GM10248 (cell line): ENCODE data around the gene WWP2.

Source experiments
- CTCF ChIA-PET: fragments of 300-600 bp; sonication (Branson Sonifier 250); formaldehyde crosslinking; extraction: SDS; loops from one replicate; lab custom pipeline; 2021; ENCODE audit warnings: antibody characterized with exemption; lab: Yijun Ruan, JAX
- POLR2A ChIA-PET: fragments of 350-650 bp; sonication (Branson Sonifier 250); formaldehyde crosslinking; extraction: SDS; loops from one replicate; lab custom pipeline; 2020; ENCODE audit warnings: antibody characterized with exemption; lab: Yijun Ruan, JAX
- DNase-seq: peaks from one replicate; pipeline ENCODE4 v3.0.0; 2012; ENCODE audit errors: extremely low spot score
- TF ChIP-seq, protein P1 (sequence below): IDR thresholded peaks from 2 replicates; pipeline ENCODE4 v1.5.1; 2012; ENCODE audit warnings: mild to moderate bottlenecking, low read depth; ENCODE audit errors: extremely low read depth, missing control alignments, control extremely low read depth

WWP2 gene

DNA sequence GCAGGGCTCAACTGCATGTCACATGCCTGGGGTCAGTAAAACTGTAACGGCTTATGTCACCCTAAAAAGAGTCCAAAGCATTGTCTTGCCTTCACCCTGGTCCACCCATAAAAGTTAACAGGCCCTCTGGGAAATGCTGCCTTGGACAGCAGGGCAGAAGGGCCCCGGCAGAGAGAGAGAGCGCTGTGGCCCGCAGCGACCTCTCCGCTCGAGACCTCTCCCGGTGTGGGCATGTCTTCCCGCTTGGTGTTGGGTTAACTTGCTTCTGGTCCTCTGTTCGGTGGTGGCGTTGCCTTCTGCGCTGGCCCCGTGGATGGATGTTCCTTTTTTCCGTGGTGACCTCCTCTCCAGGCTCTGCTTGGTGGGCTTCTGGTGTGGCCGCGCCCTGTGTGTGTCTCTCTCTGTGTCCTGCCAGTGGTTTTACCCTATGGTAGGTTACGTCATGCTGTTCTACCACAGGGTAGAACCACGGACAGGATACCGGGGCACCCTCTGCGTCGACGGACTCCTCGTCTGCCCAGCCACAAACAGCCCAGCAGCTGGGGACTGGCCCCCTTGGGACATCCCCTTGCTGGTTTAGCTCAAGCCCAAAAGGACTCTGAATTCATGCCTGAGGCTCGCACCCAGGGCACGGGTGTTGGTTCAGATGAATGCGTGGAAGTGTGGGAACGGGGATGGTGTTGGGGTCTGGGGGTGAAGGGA is 170.7 kb downstream of the WWP2 start:
- TF ChIP-seq, protein P1, sequence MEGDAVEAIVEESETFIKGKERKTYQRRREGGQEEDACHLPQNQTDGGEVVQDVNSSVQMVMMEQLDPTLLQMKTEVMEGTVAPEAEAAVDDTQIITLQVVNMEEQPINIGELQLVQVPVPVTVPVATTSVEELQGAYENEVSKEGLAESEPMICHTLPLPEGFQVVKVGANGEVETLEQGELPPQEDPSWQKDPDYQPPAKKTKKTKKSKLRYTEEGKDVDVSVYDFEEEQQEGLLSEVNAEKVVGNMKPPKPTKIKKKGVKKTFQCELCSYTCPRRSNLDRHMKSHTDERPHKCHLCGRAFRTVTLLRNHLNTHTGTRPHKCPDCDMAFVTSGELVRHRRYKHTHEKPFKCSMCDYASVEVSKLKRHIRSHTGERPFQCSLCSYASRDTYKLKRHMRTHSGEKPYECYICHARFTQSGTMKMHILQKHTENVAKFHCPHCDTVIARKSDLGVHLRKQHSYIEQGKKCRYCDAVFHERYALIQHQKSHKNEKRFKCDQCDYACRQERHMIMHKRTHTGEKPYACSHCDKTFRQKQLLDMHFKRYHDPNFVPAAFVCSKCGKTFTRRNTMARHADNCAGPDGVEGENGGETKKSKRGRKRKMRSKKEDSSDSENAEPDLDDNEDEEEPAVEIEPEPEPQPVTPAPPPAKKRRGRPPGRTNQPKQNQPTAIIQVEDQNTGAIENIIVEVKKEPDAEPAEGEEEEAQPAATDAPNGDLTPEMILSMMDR = no peak
- ChIA-PET CTCF (interaction anchor here (1.5 to 6.2 kb wide), 2 partner anchors 69 to 135 kb away, joined by 3 to 98 read pairs; no protein-coding TSS in a partner anchor), POLR2A (no interaction called here)
- no peak for DNase-seq

DNA sequence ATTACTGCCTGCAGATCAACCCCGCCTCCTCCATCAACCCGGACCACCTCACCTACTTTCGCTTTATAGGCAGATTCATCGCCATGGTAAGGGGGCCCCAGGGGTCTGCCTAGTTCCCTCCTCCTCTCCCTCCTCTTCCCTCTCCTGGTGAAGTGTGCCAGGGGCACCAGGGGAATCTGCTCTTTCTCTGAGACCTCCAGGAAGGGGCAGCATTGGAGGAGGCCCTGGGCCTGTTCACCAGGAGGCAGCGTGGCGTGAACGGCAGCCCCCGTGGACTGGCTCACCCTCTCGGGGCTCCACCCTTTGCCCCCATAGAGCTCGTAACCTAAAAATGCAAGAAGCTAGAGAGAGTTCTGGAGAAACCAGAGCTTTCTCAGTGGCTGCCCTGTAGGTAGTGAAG is 171.9 kb downstream of the WWP2 start:
- DNase-seq = no peak
- TF ChIP-seq, protein P1 = no peak
- POLR2A ChIA-PET = no interaction called here
- CTCF ChIA-PET = interaction anchor here (1.2 kb wide), 1 partner anchor 137 kb away, joined by 3 read pairs; no protein-coding TSS in a partner anchor

DNA sequence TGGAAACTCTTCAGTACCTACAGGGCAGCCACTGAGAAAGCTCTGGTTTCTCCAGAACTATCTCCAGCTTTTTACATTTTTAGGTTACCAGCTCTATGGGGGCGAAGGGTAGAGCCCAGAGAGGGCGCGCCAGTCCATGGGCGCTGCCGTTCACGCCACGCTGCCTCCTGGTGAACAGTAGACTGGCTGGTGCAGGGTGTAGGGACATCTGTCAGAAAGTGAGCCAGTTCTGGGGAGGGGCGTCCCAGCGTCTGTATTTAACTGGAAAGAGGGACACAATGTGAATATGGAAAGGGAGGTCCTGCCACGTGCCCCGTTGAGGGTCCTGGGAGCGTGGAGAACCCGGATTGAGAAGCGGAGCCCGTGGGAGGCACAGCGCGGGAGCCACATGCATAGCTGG is 172.6 kb downstream of the WWP2 start:
- DNase-seq = no peak
- POLR2A ChIA-PET = no interaction called here
- TF ChIP-seq, protein P1 = no peak
- CTCF ChIA-PET = interaction anchor here (1.2 kb wide), 1 partner anchor 138 kb away, joined by 3 read pairs; no protein-coding TSS in a partner anchor

DNA sequence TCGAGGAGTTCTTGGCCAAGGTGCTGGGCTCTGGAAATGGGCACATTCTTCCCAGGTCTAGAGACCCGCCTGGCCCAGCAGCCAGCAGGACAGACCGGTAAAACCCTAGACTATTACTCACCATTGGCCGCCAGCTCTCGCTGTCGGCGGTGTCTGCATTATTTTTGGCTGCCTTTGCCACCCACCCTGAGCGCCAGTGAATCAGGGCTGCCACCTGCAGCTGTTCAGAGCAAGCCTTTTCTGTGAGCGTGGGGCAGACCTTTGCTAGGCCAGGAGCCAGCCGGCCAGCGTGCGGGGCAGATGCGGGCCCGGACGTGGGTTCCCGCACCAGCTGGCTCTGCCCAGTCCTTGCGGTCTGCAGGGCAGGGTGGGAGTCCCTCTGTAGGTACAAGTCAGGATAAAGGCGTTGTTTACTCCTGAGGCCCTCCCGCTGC is 173.2 kb downstream of the WWP2 start:
- ChIA-PET POLR2A (no interaction called here), CTCF (no interaction called here)
- TF ChIP-seq, protein P1 = no peak
- DNase-seq = no peak

DNA sequence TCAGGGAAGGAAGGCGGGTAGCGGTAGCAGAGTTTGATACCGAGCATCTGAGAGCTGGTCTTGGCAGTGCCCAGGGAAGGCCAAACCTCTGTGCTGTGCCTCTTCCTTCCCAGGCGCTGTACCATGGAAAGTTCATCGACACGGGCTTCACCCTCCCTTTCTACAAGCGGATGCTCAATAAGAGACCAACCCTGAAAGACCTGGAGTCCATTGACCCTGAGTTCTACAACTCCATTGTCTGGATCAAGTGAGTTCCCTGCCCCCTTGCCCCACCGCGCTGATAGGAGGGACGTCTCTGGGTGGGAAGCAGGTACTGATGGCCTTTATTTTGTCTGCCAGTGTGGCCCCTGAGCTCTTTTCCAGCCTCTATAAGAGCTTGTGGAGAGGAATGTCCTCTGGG is 173.6 kb downstream of the WWP2 start:
- CTCF ChIA-PET = no interaction called here
- no peak for DNase-seq
- TF ChIP-seq, protein P1 = no peak

DNA sequence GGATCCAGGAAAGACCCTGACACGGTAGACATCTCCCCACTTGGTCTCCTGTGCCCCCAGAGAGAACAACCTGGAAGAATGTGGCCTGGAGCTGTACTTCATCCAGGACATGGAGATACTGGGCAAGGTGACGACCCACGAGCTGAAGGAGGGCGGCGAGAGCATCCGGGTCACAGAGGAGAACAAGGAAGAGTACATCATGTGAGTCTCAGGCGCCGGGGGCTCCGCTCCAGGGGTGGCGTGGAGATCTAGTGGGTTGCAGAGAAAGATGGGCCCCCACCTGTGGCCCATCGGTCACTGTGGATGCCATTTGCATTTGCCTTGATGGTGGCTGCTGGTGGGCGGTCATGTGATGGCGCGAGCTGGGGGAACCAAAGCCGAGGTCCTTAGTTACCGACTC is 174.1 kb downstream of the WWP2 start:
- CTCF ChIA-PET = no interaction called here

More for the DNA sequence above, 173.6 kb downstream of the WWP2 start:
- POLR2A ChIA-PET = no interaction called here

More for the DNA sequence above, 174.1 kb downstream of the WWP2 start:
- DNase-seq = no peak
- TF ChIP-seq, protein P1 = no peak
- POLR2A ChIA-PET = no interaction called here
